ENCODE results near the gene AHR.
"Not testable (repeated sequence)": the region's sequence is repeated elsewhere in the genome, so short reads cannot be mapped to it uniquely, and the experiment has no call there.

AHR gene

DNA sequence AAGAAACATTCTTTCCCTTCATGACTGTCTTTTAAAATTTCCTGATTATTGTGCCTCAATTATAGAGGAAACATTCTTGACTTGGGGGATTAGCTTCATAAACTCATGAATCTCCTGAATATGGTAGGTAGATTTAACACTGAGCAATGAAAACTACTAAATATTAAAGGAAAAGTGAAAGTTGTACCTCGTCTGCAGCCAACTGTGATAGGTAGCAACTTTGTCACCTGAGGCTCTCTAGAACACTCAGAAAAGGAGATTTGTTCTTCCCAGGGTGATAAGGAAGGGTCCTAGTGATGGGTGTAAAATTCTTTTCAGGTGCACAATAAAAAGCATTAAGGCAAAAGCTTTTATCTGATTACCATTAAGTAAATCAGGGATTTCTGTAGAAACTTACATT, 78.1 kb downstream of the AHR start:
- no peak for TF ChIP-seq ZFX (IDR thresholded peaks at IDR 0.05; ENCODE audit: borderline replicate concordance)
- no peak for TF ChIP-seq CTCF (IDR thresholded peaks at IDR 0.05)
- no peak overlapping the region for H3K27ac ChIP-seq

DNA sequence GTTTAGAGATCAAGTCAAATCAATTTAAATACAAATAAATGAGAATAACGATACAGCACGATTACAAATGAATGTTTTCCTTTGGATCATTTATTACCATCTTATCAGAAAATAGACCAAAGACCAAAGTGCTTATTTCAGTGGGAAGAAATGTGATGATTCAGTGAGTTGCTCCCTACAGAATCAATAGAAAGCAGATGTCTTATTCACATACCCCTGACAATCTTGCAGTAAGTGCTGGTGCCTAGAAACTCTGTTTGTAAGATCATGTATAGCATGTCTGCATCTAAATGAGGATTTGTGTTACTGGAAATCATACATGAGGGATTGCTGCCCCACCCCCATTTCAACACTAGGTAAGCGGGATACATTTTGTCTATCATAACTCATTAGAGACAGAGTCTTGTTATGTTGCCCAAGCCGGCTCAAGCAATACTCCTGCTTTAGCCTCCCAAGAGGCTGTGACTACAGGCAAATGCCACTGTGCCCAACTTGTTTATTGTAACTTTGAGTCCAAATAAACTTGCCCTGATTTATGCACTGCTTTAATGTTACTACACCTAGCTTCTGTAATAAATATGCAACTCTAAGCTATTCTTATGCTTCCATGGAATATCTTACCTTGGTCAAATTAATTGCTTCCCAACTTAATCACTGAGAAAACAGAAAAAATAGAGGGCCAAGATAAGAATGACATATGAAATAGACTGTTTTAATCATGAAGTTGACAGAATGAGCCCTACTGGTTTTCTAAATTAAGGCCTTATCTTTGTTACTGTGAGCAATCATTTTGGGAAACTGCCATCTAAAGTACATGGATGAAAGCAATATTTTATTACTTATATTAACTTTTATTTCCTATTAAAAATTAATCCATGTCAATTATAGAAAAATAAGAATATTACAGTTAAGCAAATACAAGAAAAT, 82.5 kb downstream of the AHR start:
- no peak overlapping the region for H3K27ac ChIP-seq
- TF ChIP-seq CTCF (IDR thresholded peaks at IDR 0.05) (no peak), ZFX (IDR thresholded peaks at IDR 0.05; ENCODE audit: borderline replicate concordance) (no peak)

GRCh38 chr7:17382408-17383354, 84.2 kb downstream of the AHR start:
- H3K27ac ChIP-seq: not testable (repeated sequence)

DNA sequence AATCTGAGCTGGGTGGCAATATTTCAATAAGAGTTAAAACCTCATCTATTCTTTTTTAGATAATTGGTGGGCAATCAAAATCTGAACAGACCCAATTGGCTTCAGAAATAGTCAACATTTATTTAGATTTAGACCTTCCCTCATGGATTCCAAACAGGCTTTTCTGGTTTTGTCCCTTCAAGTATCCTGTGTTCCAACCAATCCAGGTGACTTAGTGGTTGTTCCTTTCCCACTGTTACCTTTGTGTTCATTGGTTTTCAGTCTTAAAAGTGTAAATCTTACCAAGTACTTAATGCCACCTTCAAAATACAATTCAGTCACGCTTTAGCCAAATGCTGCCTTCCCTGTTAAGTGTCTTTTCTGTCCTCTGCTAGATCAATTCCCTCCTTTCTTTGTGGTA, 85.9 kb downstream of the AHR start:
- no peak overlapping the region for H3K27ac ChIP-seq

GRCh38 chr7:17385612-17386011, 87.2 kb downstream of the AHR start:
- no peak overlapping the region for H3K27ac ChIP-seq
- no peak for TF ChIP-seq CTCF (IDR thresholded peaks at IDR 0.05)
- TF ChIP-seq ZFX (IDR thresholded peaks at IDR 0.05; ENCODE audit: borderline replicate concordance): no peak

More for the DNA sequence above, 85.9 kb downstream of the AHR start:
- TF ChIP-seq ZFX (IDR thresholded peaks at IDR 0.05; ENCODE audit: borderline replicate concordance) (no peak), CTCF (IDR thresholded peaks at IDR 0.05) (no peak)

GRCh38 chr7:17390392-17390791, 91.9 kb downstream of the AHR start:
- TF ChIP-seq ZFX (IDR thresholded peaks at IDR 0.05; ENCODE audit: borderline replicate concordance) (no peak), CTCF (IDR thresholded peaks at IDR 0.05) (no peak)

GRCh38 chr7:17391366-17391765, 92.9 kb downstream of the AHR start:
- TF ChIP-seq CTCF (IDR thresholded peaks at IDR 0.05) (no peak), ZFX (IDR thresholded peaks at IDR 0.05; ENCODE audit: borderline replicate concordance) (no peak)
- H3K27ac ChIP-seq: no peak overlapping the region

More at GRCh38 chr7:17390392-17390791, 91.9 kb downstream of the AHR start:
- H3K27ac ChIP-seq: no peak overlapping the region

Measured in 22Rv1 (cell line).